SW480 (cell line): Measurements from ENCODE around the gene LRRC2.
"Not testable (repeated sequence)": the region's sequence is repeated elsewhere in the genome, so short reads cannot be mapped to it uniquely, and the experiment has no call there.

Experiments
- DNase-seq: peaks from one replicate; pipeline ENCODE4 v3.0.0-alpha.2; 2016; ENCODE audit warnings: low spot score

The LRRC2 gene

GRCh38 chr3:46584598-46585467 lies 18.7 kb upstream of the LRRC2 start:
- no peak for DNase-seq

- no peak for DNase-seq
Measured at GRCh38 chr3:46580675-46581074, 14.6 kb upstream of the LRRC2 start.

GRCh38 chr3:46579756-46580286 lies 13.7 kb upstream of the LRRC2 start:
- DNase-seq, result no peak

GRCh38 chr3:46578973-46579755 lies 13.1 kb upstream of the LRRC2 start:
- peak; percentile 81 for DNase-seq

GRCh38 chr3:46577580-46578249 lies 11.6 kb upstream of the LRRC2 start:
- DNase-seq, result not testable (repeated sequence)

GRCh38 chr3:46576879-46577278 lies 10.8 kb upstream of the LRRC2 start:
- DNase-seq, result no peak

GRCh38 chr3:46576386-46576785 lies 10.3 kb upstream of the LRRC2 start:
- no peak for DNase-seq

GRCh38 chr3:46575577-46576222 lies 9.6 kb upstream of the LRRC2 start:
- DNase-seq, result no peak

- DNase-seq, result no peak
Measured at GRCh38 chr3:46574881-46575576, 8.9 kb upstream of the LRRC2 start.

- DNase-seq, result no peak
Measured at GRCh38 chr3:46574243-46574646, 8.1 kb upstream of the LRRC2 start.

GRCh38 chr3:46573701-46574100 lies 7.6 kb upstream of the LRRC2 start:
- no peak for DNase-seq

- no peak for DNase-seq
Measured at GRCh38 chr3:46571684-46572083, 5.6 kb upstream of the LRRC2 start.

- peak; percentile 16 for DNase-seq
Measured at GRCh38 chr3:46565607-46566039, 479 bp downstream of the LRRC2 start.

- no peak for DNase-seq
Measured at GRCh38 chr3:46565077-46565476, 1.0 kb downstream of the LRRC2 start.

GRCh38 chr3:46564190-46565021 lies 1.7 kb downstream of the LRRC2 start:
- DNase-seq, result peak; percentile 31

GRCh38 chr3:46561951-46562350 lies 4.2 kb downstream of the LRRC2 start:
- DNase-seq, result peak; percentile 21

- DNase-seq, result no peak
Measured at GRCh38 chr3:46561511-46561910, 4.6 kb downstream of the LRRC2 start.

GRCh38 chr3:46559091-46559704 lies 6.9 kb downstream of the LRRC2 start:
- no peak for DNase-seq

- DNase-seq, result peak; percentile 95
Measured at GRCh38 chr3:46558184-46559043, 7.7 kb downstream of the LRRC2 start.
